H1 (cell line): Measurements from ENCODE around the gene MMP24. TPM values are rescaled to one million over a fixed set of nuclear protein-coding genes. Genes with fewer than 3 reads are reported as not detected.

Source experiments
- CTCF ChIA-PET: fragments of 300-600 bp; sonication (Branson Sonifier 250); formaldehyde crosslinking; loops from one replicate; lab custom pipeline; 2021; ENCODE audit not compliant: partially characterized antibody; lab: Charles Lee
- POLR2A ChIA-PET: fragments of 300-600 bp; sonication (Branson Sonifier 250); formaldehyde crosslinking; loops from one replicate; lab custom pipeline; 2021; ENCODE audit warnings: inconsistent platforms; ENCODE audit not compliant: partially characterized antibody; lab: Charles Lee
- DNase-seq, 2 experiments: peaks; one replicate each; pipeline versions ENCODE4 v3.0.0 to v3.0.0-alpha.2; 2010 to 2022; ENCODE audit warnings: low spot score in 2 of 2, low read depth in 1 of 2, mixed read lengths in 1 of 2
- FAIRE-seq: peaks from 2 replicates; lab custom pipeline; 2011; peaks lifted over from hg19 to GRCh38; lab: Jason Lieb, UNC
- H2AFZ ChIP-seq: 2 replicates; pipeline ENCODE4 v1.8.1; 2012; ENCODE audit warnings: low read length, inconsistent platforms
- H2AK5ac ChIP-seq: 2 replicates; pipeline ENCODE4 v1.6.1; 2013; ENCODE audit warnings: low read depth, low read length
- H2BK120ac ChIP-seq: replicated peaks from 2 replicates; pipeline ENCODE3; 2013; ENCODE audit warnings: low read depth, low read length, inconsistent platforms
- H2BK12ac ChIP-seq: 2 replicates; pipeline ENCODE4 v1.6.1; 2013; ENCODE audit warnings: low read depth, low read length
- H2BK15ac ChIP-seq: 2 replicates; pipeline ENCODE4 v1.6.1; 2013; ENCODE audit warnings: low read length
- H2BK20ac ChIP-seq: 2 replicates; pipeline ENCODE4 v1.6.1; 2013; ENCODE audit warnings: low read length
- H2BK5ac ChIP-seq: 2 replicates; pipeline ENCODE4 v1.6.1; 2013; ENCODE audit warnings: low read depth, low read length
- H3K14ac ChIP-seq: 2 replicates; pipeline ENCODE4 v1.6.1; 2013; ENCODE audit warnings: inconsistent platforms; ENCODE audit not compliant: insufficient read length
- H3K18ac ChIP-seq: 2 replicates; pipeline ENCODE4 v1.6.1; 2013; ENCODE audit warnings: low read length; ENCODE audit errors: extremely low read depth
- H3K23ac ChIP-seq: 2 replicates; pipeline ENCODE4 v1.6.1; 2013; ENCODE audit warnings: inconsistent platforms; ENCODE audit not compliant: insufficient read length
- H3K23me2 ChIP-seq: 2 replicates; pipeline ENCODE4 v1.6.1; 2013; ENCODE audit warnings: low read depth, low read length
- H3K27ac ChIP-seq: 2 replicates; pipeline ENCODE4 v1.6.1; 2011; ENCODE audit warnings: low read depth, low read length, inconsistent platforms
- H3K27me3 ChIP-seq, 4 experiments: replicated peaks in 1 of 4; 1 replicate in 1 of 4; 2 replicates in 3 of 4; pipeline versions ENCODE4 v1.6.1 to v1.8.1; 2011 to 2013; ENCODE audit warnings: low read length in 3 of 4, mild to moderate bottlenecking in 3 of 4, inconsistent platforms in 2 of 4, mixed read lengths in 2 of 4, moderate library complexity in 1 of 4; ENCODE audit not compliant: control insufficient read depth in 3 of 4, insufficient read depth in 3 of 4; ENCODE audit errors: extremely low read depth in 1 of 4
- H3K36me3 ChIP-seq, 4 experiments: 2 replicates each; pipeline versions ENCODE4 v1.6.1 to v1.8.1; 2011 to 2013; ENCODE audit warnings: mild to moderate bottlenecking in 4 of 4, low read length in 3 of 4, moderate library complexity in 2 of 4, control low read depth in 1 of 4, inconsistent platforms in 1 of 4; ENCODE audit not compliant: insufficient read depth in 4 of 4, control insufficient read depth in 2 of 4
- H3K4ac ChIP-seq: replicated peaks from 2 replicates; pipeline ENCODE3; 2013; ENCODE audit warnings: low read length, low read depth, mixed read lengths, inconsistent platforms; ENCODE audit not compliant: insufficient read length
- H3K4me1 ChIP-seq, 4 experiments: replicated peaks in 1 of 4; 1 replicate in 1 of 4; 2 replicates in 3 of 4; pipeline versions ENCODE4 v1.6.1 to v1.8.1; 2011 to 2013; ENCODE audit warnings: low read length in 3 of 4, inconsistent platforms in 2 of 4, mixed read lengths in 1 of 4; ENCODE audit not compliant: insufficient read depth in 4 of 4, control insufficient read depth in 3 of 4
- H3K4me2 ChIP-seq, 2 experiments: 2 replicates each; pipeline versions ENCODE4 v1.6.1 to v1.8.1; 2011 to 2013; ENCODE audit warnings: low read depth in 2 of 2, low read length in 2 of 2, control low read depth in 1 of 2, inconsistent platforms in 1 of 2, mild to moderate bottlenecking in 1 of 2; ENCODE audit not compliant: insufficient read depth in 1 of 2
- H3K4me3 ChIP-seq, 4 experiments: fragments of 200-600, 300-600 bp in 1 of 4; sonication (generic), shearing (Covaris generic), sonication (Bioruptor Twin) in 1 of 4; 2 replicates each; pipeline versions ENCODE4 v1.5.1 to v1.8.1; 2011 to 2016; ENCODE audit warnings: low read length in 4 of 4, low read depth in 3 of 4, control low read depth in 2 of 4, inconsistent platforms in 2 of 4, mild to moderate bottlenecking in 2 of 4, mixed read lengths in 1 of 4, moderate library complexity in 1 of 4; ENCODE audit not compliant: insufficient read depth in 2 of 4; ENCODE audit errors: extremely low read depth in 1 of 4
- H3K56ac ChIP-seq: replicated peaks from 2 replicates; pipeline ENCODE3; 2013; ENCODE audit warnings: low read depth, mild to moderate bottlenecking, mixed read lengths, low read length, inconsistent platforms; ENCODE audit not compliant: insufficient read length
- H3K79me1 ChIP-seq: 2 replicates; pipeline ENCODE4 v1.6.1; 2013; ENCODE audit warnings: low read depth, low read length, control low read depth
- H3K79me2 ChIP-seq, 2 experiments: 2 replicates each; pipeline versions ENCODE4 v1.6.1 to v1.8.1; 2012 to 2013; ENCODE audit warnings: low read length in 2 of 2, mild to moderate bottlenecking in 2 of 2, inconsistent platforms in 1 of 2; ENCODE audit not compliant: insufficient read depth in 2 of 2, control insufficient read depth in 1 of 2
- H3K9ac ChIP-seq, 4 experiments: replicated peaks in 1 of 4; 1 replicate in 1 of 4; 2 replicates in 3 of 4; pipeline versions ENCODE4 v1.6.1 to v1.8.1; 2011 to 2013; ENCODE audit warnings: low read depth in 3 of 4, low read length in 3 of 4, control low read depth in 2 of 4, mild to moderate bottlenecking in 2 of 4, moderate library complexity in 2 of 4, inconsistent platforms in 1 of 4; ENCODE audit errors: extremely low read depth in 1 of 4
- H3K9me3 ChIP-seq, 2 experiments: 2 replicates each; pipeline versions ENCODE4 v1.6.1 to v1.8.1; 2012 to 2013; ENCODE audit warnings: mild to moderate bottlenecking in 2 of 2, moderate library complexity in 2 of 2, control low read depth in 1 of 2, inconsistent platforms in 1 of 2, low read depth in 1 of 2, low read length in 1 of 2, mixed read lengths in 1 of 2; ENCODE audit not compliant: insufficient read depth in 2 of 2
- H4K20me1 ChIP-seq, 2 experiments: replicated peaks in 1 of 2; 2 replicates each; pipeline versions ENCODE3 to v1.8.1; 2011 to 2013; ENCODE audit warnings: inconsistent platforms in 2 of 2, low read length in 2 of 2, mild to moderate bottlenecking in 1 of 2; ENCODE audit not compliant: insufficient read depth in 2 of 2, control insufficient read depth in 1 of 2
- H4K5ac ChIP-seq: 2 replicates; pipeline ENCODE4 v1.6.1; 2013; ENCODE audit warnings: low read length, low read depth, mixed read lengths, inconsistent platforms; ENCODE audit not compliant: insufficient read length
- H4K8ac ChIP-seq: 2 replicates; pipeline ENCODE4 v1.8.0; 2013; ENCODE audit warnings: mild to moderate bottlenecking, moderate library complexity, low read length, inconsistent platforms; ENCODE audit not compliant: insufficient read depth; ENCODE audit errors: extremely low read depth
- H4K91ac ChIP-seq: replicated peaks from 2 replicates; pipeline ENCODE3; 2013; ENCODE audit warnings: low read length, mixed read lengths, inconsistent platforms; ENCODE audit not compliant: insufficient read length
- BACH1 ChIP-seq: IDR thresholded peaks from 2 replicates; pipeline ENCODE4 v1.6.1; 2012; ENCODE audit warnings: low read length, improper control_type of control experiment
- BCL11A ChIP-seq, 2 experiments: IDR thresholded peaks; one replicate each; pipeline ENCODE4 v1.6.1; 2011; ENCODE audit warnings: low read depth in 2 of 2, low read length in 2 of 2, mild to moderate bottlenecking in 2 of 2
- BRCA1 ChIP-seq: IDR thresholded peaks from 2 replicates; pipeline ENCODE4 v1.6.1; 2012; ENCODE audit warnings: low read depth, low read length, improper control_type of control experiment
- CTBP2 ChIP-seq: IDR thresholded peaks from 2 replicates; pipeline ENCODE4 v1.7.0; 2011; ENCODE audit warnings: borderline replicate concordance, mild to moderate bottlenecking, moderate library complexity, mixed read lengths, low read length; ENCODE audit not compliant: insufficient read depth, insufficient read length
- EP300 ChIP-seq, 2 experiments: IDR thresholded peaks; 1 replicate in 1 of 2; 2 replicates in 1 of 2; pipeline ENCODE4 v1.6.1; 2011 to 2012; ENCODE audit warnings: low read depth in 2 of 2, low read length in 2 of 2, mild to moderate bottlenecking in 2 of 2, borderline replicate concordance in 1 of 2, inconsistent platforms in 1 of 2, moderate library complexity in 1 of 2
- FOSL1 ChIP-seq: IDR thresholded peaks from 2 replicates; pipeline ENCODE4 v1.6.1; 2011; ENCODE audit warnings: mild to moderate bottlenecking, low read depth, low read length, moderate library complexity; ENCODE audit not compliant: insufficient read depth
- SIN3A ChIP-seq, 2 experiments: IDR thresholded peaks in 1 of 2; conservative IDR thresholded peaks in 1 of 2; 2 replicates each; pipeline ENCODE4 v1.6.1; 2011 to 2012; ENCODE audit warnings: low read length in 2 of 2, improper control_type of control experiment in 1 of 2, low read depth in 1 of 2, mild to moderate bottlenecking in 1 of 2
- TBP ChIP-seq: IDR thresholded peaks from 2 replicates; pipeline ENCODE4 v1.6.1; 2011; ENCODE audit warnings: low read depth, low read length, improper control_type of control experiment
- TEAD4 ChIP-seq: IDR thresholded peaks from 2 replicates; pipeline ENCODE4 v1.6.1; 2012; ENCODE audit warnings: low read depth, low read length, inconsistent platforms, mixed read lengths
- WGBS, 2 experiments: shearing (Covaris generic) in 1 of 2; methylation state at CpG; one replicate each; pipeline versions ENCODE4 v1.1.6 to v1.1.7; 2013 to 2015; ENCODE audit warnings: low lambda C conversion rate in 2 of 2, mixed read lengths in 2 of 2, inconsistent platforms in 1 of 2, low coverage in 1 of 2, missing lambda C conversion rate in 1 of 2; ENCODE audit not compliant: insufficient replicate concordance in 2 of 2, insufficient coverage in 1 of 2, insufficient read length in 1 of 2; ENCODE audit errors: extremely low coverage in 1 of 2, missing lambda C conversion rate in 1 of 2; 5-methylcytosine and 5-hydroxymethylcytosine counted together
- polyA plus RNA-seq, 7 experiments: library from polyadenylated mRNA; depleted of rRNA in 3 of 7; stranded (reverse) in 5 of 7; unstranded in 2 of 7; fragments of >200 nt in 5 of 7; fragments of 200-250 nt in 2 of 7; gene quantifications; 1 replicate in 5 of 7; 2 replicates in 1 of 7; 4 replicates in 1 of 7; pipeline versions ENCODE4 v1.2.1 to v1.2.3, GENCODE V29; 2011 to 2013; ENCODE audit warnings: missing spikeins in 2 of 7, mixed read lengths in 2 of 7
- total RNA-seq: library from RNA; stranded (reverse); fragmentation: NEBNext Ultra II Directional; extraction: Animal tissue kit (Norgen Biotek cat#: 25700); gene quantifications from 2 replicates; pipeline ENCODE4 v1.2.1, GENCODE V29; 2021
- TF ChIP-seq, protein P1 (sequence below): IDR thresholded peaks from 2 replicates; pipeline ENCODE4 v1.6.1; 2012; ENCODE audit warnings: low read length, inconsistent platforms

Gene MMP24
- total and polyA plus RNA-seq, 2 of the 8 experiments (the other 6 are each of a cell fraction or from before 2014, with no cell fraction given): 18.8 to 21.4 TPM

- H3K79me2 ChIP-seq: no peaks in the 10 kb centered on the region
- POLR2A ChIA-PET: interaction anchor here (0.6 to 5.7 kb wide), 3 partner anchors 8 to 15 kb away, joined by 3 to 39 read pairs (median 5); partner anchors contain the start of genes EIF6 and MMP24OS
- H4K8ac ChIP-seq: peak overlapping the region; percentile 92
- no peak overlapping the region for H3K4ac ChIP-seq
- no peak overlapping the region for H3K27ac ChIP-seq
- no peaks in the 10 kb centered on the region for H3K9me3 ChIP-seq
- H3K23ac ChIP-seq: no peak overlapping the region
- no peak overlapping the region for H2BK15ac ChIP-seq
- no peaks in the 10 kb centered on the region for H3K79me1 ChIP-seq
- H2AK5ac ChIP-seq: no peak overlapping the region
- no peak overlapping the region for H3K4me3 ChIP-seq
- H4K5ac ChIP-seq: no peak overlapping the region
- no peak overlapping the region for H3K18ac ChIP-seq
- DNase-seq (no peak), FAIRE-seq (no peak)
- H3K4me1 ChIP-seq: no peaks in the 10 kb centered on the region; a peak in 2 of 7 replicates
- no peak overlapping the region for H4K91ac ChIP-seq
- no peak overlapping the region for H2BK12ac ChIP-seq
- no peaks in the 10 kb centered on the region for H3K23me2 ChIP-seq
- no peaks in the 10 kb centered on the region for H3K27me3 ChIP-seq
- no peaks in the 10 kb centered on the region for H3K36me3 ChIP-seq
- peak overlapping the region; percentile 26; the same call in 1 of the 2 replicates for H2AFZ ChIP-seq
- no peak overlapping the region for H3K56ac ChIP-seq
- H2BK20ac ChIP-seq: no peak overlapping the region
- no peak overlapping the region for H3K9ac ChIP-seq
- H3K14ac ChIP-seq: no peak overlapping the region
- no peak overlapping the region for H2BK5ac ChIP-seq
- H4K20me1 ChIP-seq: no peaks in the 10 kb centered on the region
- CTCF ChIA-PET: interaction anchor here (0.5 to 11.5 kb wide), 3 partner anchors 14 to 85 kb away, joined by 3 to 130 read pairs (median 4); no protein-coding TSS in a partner anchor
- no peak overlapping the region for H3K4me2 ChIP-seq
- 88% methylated on average over 23 of the region's 23 CpGs; no CpG with 5 or more reads in 1 of the 2 experiments for WGBS, 2 experiments
- H2BK120ac ChIP-seq: no peak overlapping the region
- TF ChIP-seq CTBP2 (no peak), TEAD4 (no peak), SIN3A (conservative IDR thresholded peaks at IDR 0.05 in 1 of 2, IDR thresholded peaks at IDR 0.05 in 1 of 2; ENCODE audit: low read depth in 1 of 2, low read length in 2 of 2) (no peak), FOSL1 (no peak), BRCA1 (no peak), BACH1 (no peak), TBP (no peak), EP300 (IDR thresholded peaks at IDR 0.05; ENCODE audit: borderline replicate concordance in 1 of 2, low read depth in 2 of 2, low read length in 2 of 2) (no peak), BCL11A (IDR thresholded peaks at IDR 0.05; ENCODE audit: low read depth in 2 of 2, low read length in 2 of 2) (no peak)
- TF ChIP-seq, protein P1, sequence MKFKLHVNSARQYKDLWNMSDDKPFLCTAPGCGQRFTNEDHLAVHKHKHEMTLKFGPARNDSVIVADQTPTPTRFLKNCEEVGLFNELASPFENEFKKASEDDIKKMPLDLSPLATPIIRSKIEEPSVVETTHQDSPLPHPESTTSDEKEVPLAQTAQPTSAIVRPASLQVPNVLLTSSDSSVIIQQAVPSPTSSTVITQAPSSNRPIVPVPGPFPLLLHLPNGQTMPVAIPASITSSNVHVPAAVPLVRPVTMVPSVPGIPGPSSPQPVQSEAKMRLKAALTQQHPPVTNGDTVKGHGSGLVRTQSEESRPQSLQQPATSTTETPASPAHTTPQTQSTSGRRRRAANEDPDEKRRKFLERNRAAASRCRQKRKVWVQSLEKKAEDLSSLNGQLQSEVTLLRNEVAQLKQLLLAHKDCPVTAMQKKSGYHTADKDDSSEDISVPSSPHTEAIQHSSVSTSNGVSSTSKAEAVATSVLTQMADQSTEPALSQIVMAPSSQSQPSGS: no peak
Measured at GRCh38 chr20:35292504-35293285, 66.2 kb downstream of the MMP24 start.
